SK-N-SH (cell line): Measurements from ENCODE around the gene EXOC4.

Source experiments
- CHD2 ChIP-seq: fragments of 150-350 bp; IDR thresholded peaks from 2 replicates; pipeline ENCODE4 v1.6.1; 2018; ENCODE audit warnings: low read length; ENCODE audit not compliant: partially characterized antibody
- EP300 ChIP-seq, 2 experiments: IDR thresholded peaks; 2 replicates each; pipeline versions ENCODE4 v1.4.0 to v1.6.1; 2012; ENCODE audit warnings: borderline replicate concordance in 1 of 2, low read depth in 1 of 2, low read length in 1 of 2
- EZH2phosphoT487 ChIP-seq: fragments of 200-600 bp; sonication (generic); IDR thresholded peaks from 2 replicates; pipeline ENCODE4 v1.6.1; 2017; ENCODE audit warnings: low read depth, mixed run types, mild to moderate bottlenecking, antibody characterized with exemption, moderate library complexity, borderline replicate concordance
- TF ChIP-seq, protein P1 (sequence below): IDR thresholded peaks from 2 replicates; pipeline ENCODE4 v1.4.0; 2012; ENCODE audit warnings: low read depth, borderline replicate concordance
- TF ChIP-seq, protein P2 (sequence below): fragments of 200-600 bp; sonication (generic); IDR thresholded peaks from 2 replicates; pipeline ENCODE4 v1.6.1; 2017; ENCODE audit warnings: antibody characterized with exemption, mild to moderate bottlenecking, moderate library complexity

DNA sequence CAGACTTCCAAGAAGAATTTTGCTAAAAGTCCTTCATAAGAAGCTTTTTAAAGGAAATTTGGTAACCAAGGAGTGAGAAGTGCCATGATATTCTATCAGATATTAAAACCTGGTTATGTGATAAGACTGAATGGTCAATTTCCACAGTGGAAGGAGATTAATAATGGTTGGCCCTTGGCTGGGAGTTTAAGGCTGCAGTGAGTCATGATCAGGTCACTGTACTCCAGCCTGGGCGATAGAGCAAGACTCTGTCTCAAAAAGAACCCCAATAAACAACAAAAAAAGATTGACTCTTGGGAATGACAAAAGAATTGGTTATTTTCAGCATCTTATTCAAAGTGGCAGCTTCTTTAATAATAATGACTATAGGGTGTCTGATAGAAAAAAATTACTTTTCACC lies 37.2 kb downstream of the EXOC4 start:
- TF ChIP-seq CHD2 (no peak), EZH2phosphoT487 (no peak), EP300 (IDR thresholded peaks at IDR 0.05; ENCODE audit: borderline replicate concordance in 1 of 2, low read depth in 1 of 2, low read length in 1 of 2) (no peak)
- TF ChIP-seq, protein P1, sequence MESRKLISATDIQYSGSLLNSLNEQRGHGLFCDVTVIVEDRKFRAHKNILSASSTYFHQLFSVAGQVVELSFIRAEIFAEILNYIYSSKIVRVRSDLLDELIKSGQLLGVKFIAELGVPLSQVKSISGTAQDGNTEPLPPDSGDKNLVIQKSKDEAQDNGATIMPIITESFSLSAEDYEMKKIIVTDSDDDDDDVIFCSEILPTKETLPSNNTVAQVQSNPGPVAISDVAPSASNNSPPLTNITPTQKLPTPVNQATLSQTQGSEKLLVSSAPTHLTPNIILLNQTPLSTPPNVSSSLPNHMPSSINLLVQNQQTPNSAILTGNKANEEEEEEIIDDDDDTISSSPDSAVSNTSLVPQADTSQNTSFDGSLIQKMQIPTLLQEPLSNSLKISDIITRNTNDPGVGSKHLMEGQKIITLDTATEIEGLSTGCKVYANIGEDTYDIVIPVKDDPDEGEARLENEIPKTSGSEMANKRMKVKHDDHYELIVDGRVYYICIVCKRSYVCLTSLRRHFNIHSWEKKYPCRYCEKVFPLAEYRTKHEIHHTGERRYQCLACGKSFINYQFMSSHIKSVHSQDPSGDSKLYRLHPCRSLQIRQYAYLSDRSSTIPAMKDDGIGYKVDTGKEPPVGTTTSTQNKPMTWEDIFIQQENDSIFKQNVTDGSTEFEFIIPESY: no peak
- TF ChIP-seq, protein P2, sequence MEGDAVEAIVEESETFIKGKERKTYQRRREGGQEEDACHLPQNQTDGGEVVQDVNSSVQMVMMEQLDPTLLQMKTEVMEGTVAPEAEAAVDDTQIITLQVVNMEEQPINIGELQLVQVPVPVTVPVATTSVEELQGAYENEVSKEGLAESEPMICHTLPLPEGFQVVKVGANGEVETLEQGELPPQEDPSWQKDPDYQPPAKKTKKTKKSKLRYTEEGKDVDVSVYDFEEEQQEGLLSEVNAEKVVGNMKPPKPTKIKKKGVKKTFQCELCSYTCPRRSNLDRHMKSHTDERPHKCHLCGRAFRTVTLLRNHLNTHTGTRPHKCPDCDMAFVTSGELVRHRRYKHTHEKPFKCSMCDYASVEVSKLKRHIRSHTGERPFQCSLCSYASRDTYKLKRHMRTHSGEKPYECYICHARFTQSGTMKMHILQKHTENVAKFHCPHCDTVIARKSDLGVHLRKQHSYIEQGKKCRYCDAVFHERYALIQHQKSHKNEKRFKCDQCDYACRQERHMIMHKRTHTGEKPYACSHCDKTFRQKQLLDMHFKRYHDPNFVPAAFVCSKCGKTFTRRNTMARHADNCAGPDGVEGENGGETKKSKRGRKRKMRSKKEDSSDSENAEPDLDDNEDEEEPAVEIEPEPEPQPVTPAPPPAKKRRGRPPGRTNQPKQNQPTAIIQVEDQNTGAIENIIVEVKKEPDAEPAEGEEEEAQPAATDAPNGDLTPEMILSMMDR: no peak
